PC-9 (cell line): ENCODE results near the gene PLA2G4D. TPM values are rescaled to one million over a fixed set of nuclear protein-coding genes. Genes with fewer than 3 reads are reported as not detected.

ENCODE experiments used
- BruUV-seq: library from RNA; stranded (reverse); fragments of 400-500 nt; replicated peaks from 2 replicates; lab custom pipeline; 2021; lab: Mats Ljungman, UMichigan
- CTCF ChIA-PET: fragments of 300-600 bp; sonication (Branson Sonifier 250); formaldehyde crosslinking; loops from one replicate; lab custom pipeline; 2022; ENCODE audit warnings: antibody characterized with exemption; lab: Charles Lee
- POLR2A ChIA-PET: fragments of 300-600 bp; sonication (Branson Sonifier 250); formaldehyde crosslinking; loops from one replicate; lab custom pipeline; 2022; ENCODE audit warnings: antibody characterized with exemption; ENCODE audit not compliant: unreplicated experiment; lab: Charles Lee
- DNase-seq, 2 experiments: peaks; one replicate each; pipeline versions ENCODE4 v3.0.0 to v3.0.0-alpha.2; 2015 to 2022; ENCODE audit warnings: mixed read lengths in 1 of 2
- H2AFZ ChIP-seq: fragments of 200-600 bp; sonication (generic); 2 replicates; pipeline ENCODE4 v1.8.1; 2017; ENCODE audit warnings: antibody characterized with exemption
- H3F3A ChIP-seq: fragments of 200-600 bp; sonication (generic); 2 replicates; pipeline ENCODE4 v1.8.1; 2017; ENCODE audit warnings: antibody characterized with exemption, mild to moderate bottlenecking, low read depth; ENCODE audit not compliant: insufficient read depth
- H3K27ac ChIP-seq: fragments of 200-600 bp; sonication (generic); 2 replicates; pipeline ENCODE4 v1.6.1; 2016; ENCODE audit warnings: mixed run types
- H3K27me3 ChIP-seq: fragments of 200-600 bp; sonication (generic); 2 replicates; pipeline ENCODE4 v1.6.1; 2016; ENCODE audit warnings: low read depth, mixed run types; ENCODE audit not compliant: insufficient read depth
- H3K36me3 ChIP-seq: fragments of 200-600 bp; sonication (generic); 2 replicates; pipeline ENCODE4 v1.6.1; 2016; ENCODE audit warnings: low read depth, mixed run types
- H3K4me1 ChIP-seq: fragments of 200-600 bp; sonication (generic); replicated peaks from 2 replicates; pipeline ENCODE4 v1.6.1; 2016; ENCODE audit warnings: mixed run types; ENCODE audit not compliant: insufficient read depth
- H3K4me2 ChIP-seq: fragments of 200-600 bp; sonication (generic); 2 replicates; pipeline ENCODE4 v1.6.1; 2017; ENCODE audit warnings: mixed run types
- H3K4me3 ChIP-seq: fragments of 200-600 bp; sonication (generic); 2 replicates; pipeline ENCODE4 v1.6.1; 2016; ENCODE audit warnings: mixed run types
- H3K79me2 ChIP-seq: fragments of 200-600 bp; sonication (generic); 2 replicates; pipeline ENCODE4 v1.6.1; 2017; ENCODE audit warnings: low read depth, mixed run types
- H3K9me2 ChIP-seq: fragments of 200-600 bp; sonication (generic); 2 replicates; pipeline ENCODE4 v1.8.1; 2017; ENCODE audit warnings: mild to moderate bottlenecking; ENCODE audit not compliant: insufficient read depth
- H3K9me3 ChIP-seq: fragments of 200-600 bp; sonication (generic); 2 replicates; pipeline ENCODE4 v1.8.1; 2016; ENCODE audit warnings: low read depth; ENCODE audit not compliant: insufficient read depth
- H4K20me1 ChIP-seq: fragments of 200-600 bp; sonication (generic); 2 replicates; pipeline ENCODE4 v1.8.1; 2017; ENCODE audit not compliant: insufficient read depth
- CTCF ChIP-seq: fragments of 200-600 bp; sonication (generic); conservative IDR thresholded peaks from 2 replicates; pipeline ENCODE4 v1.6.1; 2017; ENCODE audit warnings: mixed run types, antibody characterized with exemption, mild to moderate bottlenecking, moderate library complexity
- EZH2 ChIP-seq: fragments of 200-600 bp; sonication (generic); IDR thresholded peaks from 2 replicates; pipeline ENCODE4 v1.8.0; 2017; ENCODE audit warnings: antibody characterized with exemption, low read depth
- intact Hi-C: fragments of 100-400 bp; cut with micrococcal nuclease; formaldehyde crosslinking; loops from one replicate; pipeline ENCODE4 v1.10.0; 2022; ENCODE audit not compliant: unreplicated experiment
- total RNA-seq: library from RNA; stranded (reverse); gene quantifications from 2 replicates; pipeline ENCODE4 v1.2.3, GENCODE V29; 2021

The PLA2G4D gene
- total RNA-seq, 1 experiment from 2014 or later, result 0.90 TPM

- H3K9me3 ChIP-seq, result no peaks in the 10 kb centered on the region
- TF ChIP-seq EZH2 (no peak), CTCF (no peak)
- no peaks in the 10 kb centered on the region for H3K27me3 ChIP-seq
- H2AFZ ChIP-seq, result no peak overlapping the region
- no peaks in the 10 kb centered on the region for H3K9me2 ChIP-seq
- POLR2A ChIA-PET, result no interaction called here
- no peak overlapping the region for H3K4me2 ChIP-seq
- H3K36me3 ChIP-seq, result no peaks in the 10 kb centered on the region
- no peaks in the 10 kb centered on the region for H3F3A ChIP-seq
- CTCF ChIA-PET, result interaction anchor here (0.5 to 0.6 kb wide), 2 partner anchors 21 to 669 kb away, joined by 4 to 6 read pairs; no protein-coding TSS in a partner anchor
- no peaks in the 10 kb centered on the region for H4K20me1 ChIP-seq
- no peak overlapping the region for H3K4me3 ChIP-seq
- no TSS peak for BruUV-seq
- H3K79me2 ChIP-seq, result no peaks in the 10 kb centered on the region
- no peak overlapping the region for H3K27ac ChIP-seq
- DNase-seq, result no peak
- intact Hi-C loops, result no loop called here
- H3K4me1 ChIP-seq, result 0 out of 2 replicates have a peak, but pooled peaks cover 7% of the 10 kb centered on the region
Measured at GRCh38 chr15:42128476-42128875, 34.1 kb upstream of the PLA2G4D start.

- Histone ChIP-seq H3K27me3 (no peaks in the 10 kb centered on the region), H3K79me2 (no peaks in the 10 kb centered on the region), H4K20me1 (no peaks in the 10 kb centered on the region), H3K4me1 (no peaks in the 10 kb centered on the region), H3K27ac (no peak overlapping the region), H3K9me3 (no peaks in the 10 kb centered on the region), H3K36me3 (no peaks in the 10 kb centered on the region), H3K4me3 (no peak overlapping the region), H3K4me2 (no peak overlapping the region), H2AFZ (no peak overlapping the region), H3F3A (no peaks in the 10 kb centered on the region), H3K9me2 (no peaks in the 10 kb centered on the region)
- no peak for DNase-seq
- ChIA-PET CTCF (no interaction called here), POLR2A (interaction anchor here (0.6 kb wide), 1 partner anchor 1317 kb away, joined by 4 read pairs; the partner anchor contains the start of genes DNAJC17 and ZFYVE19)
- no peak for TF ChIP-seq CTCF
- no peak for TF ChIP-seq EZH2
- intact Hi-C loops, result no loop called here
- no TSS peak for BruUV-seq
Measured at GRCh38 chr15:42123546-42123945, 29.2 kb upstream of the PLA2G4D start.

DNA sequence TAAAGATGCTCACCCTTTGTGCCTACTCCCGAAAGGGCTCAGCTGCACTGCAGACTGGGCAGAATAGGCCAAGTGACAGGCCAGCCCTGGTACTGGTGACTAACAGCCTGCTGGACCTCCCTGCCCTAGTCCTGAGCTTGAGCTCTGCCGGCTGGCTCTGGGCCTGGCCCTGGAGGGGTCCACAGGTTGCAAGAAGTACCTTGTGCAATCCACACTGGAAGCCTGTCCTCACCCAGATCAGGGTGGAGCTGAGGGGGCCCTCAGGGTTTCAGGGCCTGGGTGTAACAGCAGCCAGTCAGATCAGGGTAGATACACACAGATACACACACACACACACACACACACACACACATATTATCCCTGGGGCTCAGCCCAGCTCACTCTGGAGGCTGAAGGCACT lies 27.3 kb upstream of the PLA2G4D start:
- POLR2A ChIA-PET, result no interaction called here
- Histone ChIP-seq H3K4me2 (no peak overlapping the region), H3K9me3 (no peaks in the 10 kb centered on the region), H3K4me3 (no peak overlapping the region), H3F3A (no peaks in the 10 kb centered on the region), H3K27me3 (no peaks in the 10 kb centered on the region), H3K79me2 (no peaks in the 10 kb centered on the region), H4K20me1 (no peaks in the 10 kb centered on the region), H3K9me2 (no peaks in the 10 kb centered on the region), H3K36me3 (no peaks in the 10 kb centered on the region), H3K4me1 (no peaks in the 10 kb centered on the region), H3K27ac (no peak overlapping the region), H2AFZ (no peak overlapping the region)
- BruUV-seq, result no TSS peak
- CTCF ChIA-PET, result no interaction called here
- intact Hi-C loops, result no loop called here
- DNase-seq, result no peak
- TF ChIP-seq EZH2 (no peak), CTCF (no peak)
